AG09309 (cell line): ENCODE results near the gene HAGH.
A peak's percentile ranks its signal among the peaks of the same experiment; 100 is the strongest.

Source experiments
- DNase-seq: peaks from one replicate; pipeline ENCODE4 v3.0.0-alpha.2; 2010; ENCODE audit warnings: low read depth
- H3K4me3 ChIP-seq: 2 replicates; pipeline ENCODE4 v1.5.1; 2011; ENCODE audit warnings: mild to moderate bottlenecking, low read depth, low read length, moderate library complexity; ENCODE audit not compliant: control insufficient read depth
- TF ChIP-seq, protein P1 (sequence below): IDR thresholded peaks from 2 replicates; pipeline ENCODE4 v1.5.1; 2011; ENCODE audit warnings: mild to moderate bottlenecking, low read depth, low read length, inconsistent platforms; ENCODE audit not compliant: insufficient read depth, control insufficient read depth; ENCODE audit errors: missing control alignments

The HAGH gene

GRCh38 chr16:1851793-1852192 is 25.2 kb upstream of the HAGH start:
- TF ChIP-seq, protein P1, sequence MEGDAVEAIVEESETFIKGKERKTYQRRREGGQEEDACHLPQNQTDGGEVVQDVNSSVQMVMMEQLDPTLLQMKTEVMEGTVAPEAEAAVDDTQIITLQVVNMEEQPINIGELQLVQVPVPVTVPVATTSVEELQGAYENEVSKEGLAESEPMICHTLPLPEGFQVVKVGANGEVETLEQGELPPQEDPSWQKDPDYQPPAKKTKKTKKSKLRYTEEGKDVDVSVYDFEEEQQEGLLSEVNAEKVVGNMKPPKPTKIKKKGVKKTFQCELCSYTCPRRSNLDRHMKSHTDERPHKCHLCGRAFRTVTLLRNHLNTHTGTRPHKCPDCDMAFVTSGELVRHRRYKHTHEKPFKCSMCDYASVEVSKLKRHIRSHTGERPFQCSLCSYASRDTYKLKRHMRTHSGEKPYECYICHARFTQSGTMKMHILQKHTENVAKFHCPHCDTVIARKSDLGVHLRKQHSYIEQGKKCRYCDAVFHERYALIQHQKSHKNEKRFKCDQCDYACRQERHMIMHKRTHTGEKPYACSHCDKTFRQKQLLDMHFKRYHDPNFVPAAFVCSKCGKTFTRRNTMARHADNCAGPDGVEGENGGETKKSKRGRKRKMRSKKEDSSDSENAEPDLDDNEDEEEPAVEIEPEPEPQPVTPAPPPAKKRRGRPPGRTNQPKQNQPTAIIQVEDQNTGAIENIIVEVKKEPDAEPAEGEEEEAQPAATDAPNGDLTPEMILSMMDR, result no peak
- H3K4me3 ChIP-seq, result no peak overlapping the region
- no peak for DNase-seq

- DNase-seq, result no peak
- TF ChIP-seq, protein P1, result no peak
- no peak overlapping the region for H3K4me3 ChIP-seq
Measured at GRCh38 chr16:1850981-1851380, 24.4 kb upstream of the HAGH start.

GRCh38 chr16:1846416-1846815 is 19.8 kb upstream of the HAGH start:
- TF ChIP-seq, protein P1, result no peak
- no peak overlapping the region for H3K4me3 ChIP-seq
- no peak for DNase-seq

DNA sequence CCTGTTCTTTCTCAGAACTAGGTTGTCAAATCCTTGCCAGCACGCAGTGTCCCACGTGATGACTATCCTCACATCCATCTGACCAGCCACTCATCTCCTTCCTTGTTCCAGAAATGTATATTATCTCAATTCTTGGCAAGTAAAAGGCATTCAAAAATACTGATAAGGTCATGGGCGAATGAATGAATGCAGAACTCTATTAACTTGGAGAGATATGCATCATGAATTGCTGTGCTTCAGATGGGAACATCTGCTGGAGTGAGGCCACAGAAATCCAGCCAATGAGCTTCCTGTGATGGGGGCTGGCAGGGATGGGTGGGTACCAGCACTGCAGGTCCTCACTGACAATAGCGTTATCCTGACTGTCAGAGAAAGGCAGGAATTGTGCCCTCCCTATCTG is 19.4 kb upstream of the HAGH start:
- TF ChIP-seq, protein P1, result no peak
- H3K4me3 ChIP-seq, result no peak overlapping the region
- no peak for DNase-seq

GRCh38 chr16:1839554-1839953 is 12.9 kb upstream of the HAGH start:
- no peak overlapping the region for H3K4me3 ChIP-seq
- peak; percentile 20 for DNase-seq
- TF ChIP-seq, protein P1, result no peak

DNA sequence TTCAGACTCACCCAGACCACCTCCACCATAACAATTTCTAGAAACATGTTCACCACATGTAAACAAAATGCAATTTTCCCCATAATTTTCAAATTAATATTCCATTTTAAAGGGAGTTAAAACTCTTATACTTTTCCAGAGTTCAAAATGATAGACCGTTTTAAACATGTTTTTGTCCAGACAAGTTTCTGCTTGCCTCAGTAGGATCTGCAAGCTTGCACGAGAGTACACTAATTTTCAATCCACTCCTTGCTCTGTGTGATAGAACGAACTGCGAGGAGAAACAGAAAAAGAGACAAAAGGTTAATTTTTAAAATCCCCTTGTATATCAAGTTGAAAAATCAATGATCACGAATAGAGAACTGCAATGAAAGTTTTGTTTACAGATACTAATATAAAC is 7.5 kb upstream of the HAGH start:
- TF ChIP-seq, protein P1, result no peak
- H3K4me3 ChIP-seq, result no peak overlapping the region
- no peak for DNase-seq
